Caco-2 (cell line): ENCODE results near the gene GBE1. TPM values are rescaled to one million over a fixed set of nuclear protein-coding genes. Genes with fewer than 3 reads are reported as not detected.
A peak's percentile ranks its signal among the peaks of the same experiment; 100 is the strongest.

ENCODE experiments used
- BruUV-seq: library from RNA; stranded (reverse); fragments of 400-500 nt; replicated peaks from 2 replicates; lab custom pipeline; 2021; lab: Mats Ljungman, UMichigan
- CTCF ChIA-PET: fragments of 300-600 bp; sonication (Branson Sonifier 250); formaldehyde crosslinking; loops from one replicate; lab custom pipeline; 2022; ENCODE audit warnings: antibody characterized with exemption; lab: Charles Lee
- POLR2A ChIA-PET: fragments of 300-600 bp; sonication (Branson Sonifier 250); formaldehyde crosslinking; loops from one replicate; lab custom pipeline; 2022; ENCODE audit warnings: antibody characterized with exemption; lab: Charles Lee
- DNase-seq, 2 experiments: peaks; one replicate each; pipeline versions ENCODE4 v3.0.0 to v3.0.0-alpha.2; 2020 to 2022
- H3K27me3 ChIP-seq: replicated peaks from 2 replicates; pipeline ENCODE4 v1.6.0; 2011; ENCODE audit warnings: low read length; ENCODE audit not compliant: control insufficient read depth, insufficient read depth
- H3K36me3 ChIP-seq: 2 replicates; pipeline ENCODE4 v1.5.1; 2011; ENCODE audit warnings: low read length; ENCODE audit not compliant: control insufficient read depth, insufficient read depth
- H3K4me1 ChIP-seq: fragments of 250-450 bp; sonication (Bioruptor Pico); 2 replicates; pipeline ENCODE4 v1.5.1; 2020; ENCODE audit warnings: mild to moderate bottlenecking
- H3K4me3 ChIP-seq: 2 replicates; pipeline ENCODE4 v1.5.1; 2011; ENCODE audit warnings: low read depth, mild to moderate bottlenecking, control low read depth, low read length
- H3K9me3 ChIP-seq: fragments of 250-450 bp; sonication (Bioruptor Pico); 2 replicates; pipeline ENCODE4 v1.5.1; 2020; ENCODE audit warnings: mild to moderate bottlenecking, moderate library complexity
- H3K27ac Mint-ChIP-seq: one replicate; pipeline ENCODE4 v1.8.0; 2022; ENCODE audit warnings: mixed read lengths; ENCODE audit not compliant: unreplicated experiment
- H3K27me3 Mint-ChIP-seq: one replicate; pipeline ENCODE4 v1.8.0; 2022; ENCODE audit warnings: mixed read lengths; ENCODE audit not compliant: insufficient read depth, unreplicated experiment
- H3K36me3 Mint-ChIP-seq: one replicate; pipeline ENCODE4 v1.8.0; 2022; ENCODE audit warnings: mild to moderate bottlenecking, mixed read lengths; ENCODE audit not compliant: insufficient read depth, unreplicated experiment
- H3K4me1 Mint-ChIP-seq: one replicate; pipeline ENCODE4 v1.8.0; 2022; ENCODE audit warnings: low read depth, mixed read lengths; ENCODE audit not compliant: unreplicated experiment
- H3K4me3 Mint-ChIP-seq: one replicate; pipeline ENCODE4 v1.8.0; 2022; ENCODE audit warnings: mild to moderate bottlenecking, moderate library complexity, mixed read lengths; ENCODE audit not compliant: unreplicated experiment
- H3K9me3 Mint-ChIP-seq: one replicate; pipeline ENCODE4 v1.8.0; 2022; ENCODE audit warnings: mixed read lengths; ENCODE audit not compliant: unreplicated experiment
- CTCF ChIP-seq, 2 experiments: fragments of 200-600 bp in 1 of 2; IDR thresholded peaks; 1 replicate in 1 of 2; 2 replicates in 1 of 2; pipeline versions ENCODE4 v1.5.1 to v1.8.0; 2011 to 2022; ENCODE audit warnings: antibody characterized with exemption in 1 of 2, control low read depth in 1 of 2, inconsistent platforms in 1 of 2, low read depth in 1 of 2, low read length in 1 of 2, mild to moderate bottlenecking in 1 of 2, moderate library complexity in 1 of 2; ENCODE audit not compliant: insufficient read depth in 1 of 2, severe bottlenecking in 1 of 2, unreplicated experiment in 1 of 2
- intact Hi-C: fragments of 100-400 bp; cut with micrococcal nuclease; formaldehyde crosslinking; loops from one replicate; pipeline ENCODE4 v1.10.0; 2022; ENCODE audit not compliant: unreplicated experiment
- total RNA-seq: library from RNA; stranded (reverse); gene quantifications from 2 replicates; pipeline ENCODE4 v1.2.3, GENCODE V29; 2022

The GBE1 gene
- total RNA-seq, 1 experiment from 2014 or later, result 8.2 TPM

GRCh38 chr3:81476692-81477091 lies 284.8 kb downstream of the GBE1 start:
- Mint-ChIP-seq H3K27ac (no peak overlapping the region), H3K4me1 (peaks cover 19% of the 10 kb centered on the region), H3K36me3 (no peaks in the 10 kb centered on the region), H3K4me3 (no peak overlapping the region), H3K9me3 (no peaks in the 10 kb centered on the region), H3K27me3 (no peaks in the 10 kb centered on the region)
- POLR2A ChIA-PET, result no interaction called here
- no peaks in the 10 kb centered on the region for H3K9me3 ChIP-seq
- no peak for TF ChIP-seq CTCF (IDR thresholded peaks at IDR 0.05; ENCODE audit: insufficient read depth in 1 of 2, low read depth in 1 of 2, low read length in 1 of 2, severe bottlenecking in 1 of 2, unreplicated experiment in 1 of 2)
- CTCF ChIA-PET, result no interaction called here
- intact Hi-C loops, result no loop called here
- no TSS peak for BruUV-seq
- H3K4me3 ChIP-seq, result no peak overlapping the region
- H3K27me3 ChIP-seq, result no peaks in the 10 kb centered on the region
- H3K4me1 ChIP-seq, result peaks cover 13% of the 10 kb centered on the region; the same call in 1 of the 2 replicates
- H3K36me3 ChIP-seq, result no peaks in the 10 kb centered on the region
- no peak for DNase-seq

DNA sequence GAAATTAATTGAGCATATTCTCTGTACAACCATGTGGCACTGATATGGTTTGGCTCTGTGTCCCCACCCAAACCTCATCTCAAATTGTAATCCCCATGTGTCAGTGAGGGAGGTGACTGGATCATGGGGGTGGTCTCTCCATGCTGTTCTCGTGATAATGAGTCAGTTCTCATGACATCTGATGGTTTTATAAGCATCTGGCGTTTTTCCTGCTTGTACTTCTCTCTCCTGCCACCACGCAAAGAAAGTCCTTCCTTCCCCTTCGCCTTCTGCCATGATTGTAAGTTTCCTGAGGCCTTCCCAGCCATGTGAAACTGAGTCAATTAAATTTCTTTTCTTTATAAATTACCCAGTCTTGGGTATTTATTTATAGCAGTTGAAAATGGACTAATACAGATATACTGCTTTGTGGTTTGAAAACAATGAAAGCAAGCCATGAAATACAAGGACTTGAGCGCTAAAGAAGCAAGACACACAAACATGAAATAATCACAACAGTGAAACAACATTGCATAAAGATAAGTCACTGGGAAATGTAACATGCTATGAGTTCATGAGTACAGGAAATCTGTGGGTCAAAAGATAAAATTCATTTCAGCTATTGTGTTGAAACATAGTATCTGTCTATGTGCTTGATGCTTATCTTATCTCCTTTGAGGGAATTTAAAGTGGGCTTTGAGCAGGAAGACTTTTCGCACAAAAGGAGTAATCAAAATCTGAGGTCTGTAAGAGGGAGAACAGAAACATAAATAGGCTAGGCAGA lies 288.7 kb downstream of the GBE1 start:
- Histone ChIP-seq H3K4me3 (no peak overlapping the region), H3K4me1 (peaks cover 13% of the 10 kb centered on the region; the same call in 1 of the 2 replicates), H3K27me3 (no peaks in the 10 kb centered on the region), H3K36me3 (no peaks in the 10 kb centered on the region), H3K9me3 (no peaks in the 10 kb centered on the region)
- no peak for TF ChIP-seq CTCF (IDR thresholded peaks at IDR 0.05; ENCODE audit: insufficient read depth in 1 of 2, low read depth in 1 of 2, low read length in 1 of 2, severe bottlenecking in 1 of 2, unreplicated experiment in 1 of 2)
- DNase-seq, result no peak
- POLR2A ChIA-PET, result no interaction called here
- no TSS peak for BruUV-seq
- no peaks in the 10 kb centered on the region for H3K9me3 Mint-ChIP-seq
- H3K27ac Mint-ChIP-seq, result peak overlapping the region; percentile 54
- H3K4me1 Mint-ChIP-seq, result peaks cover 19% of the 10 kb centered on the region
- intact Hi-C loops, result no loop called here
- no peaks in the 10 kb centered on the region for H3K36me3 Mint-ChIP-seq
- H3K4me3 Mint-ChIP-seq, result no peak overlapping the region
- CTCF ChIA-PET, result no interaction called here
- no peaks in the 10 kb centered on the region for H3K27me3 Mint-ChIP-seq

DNA sequence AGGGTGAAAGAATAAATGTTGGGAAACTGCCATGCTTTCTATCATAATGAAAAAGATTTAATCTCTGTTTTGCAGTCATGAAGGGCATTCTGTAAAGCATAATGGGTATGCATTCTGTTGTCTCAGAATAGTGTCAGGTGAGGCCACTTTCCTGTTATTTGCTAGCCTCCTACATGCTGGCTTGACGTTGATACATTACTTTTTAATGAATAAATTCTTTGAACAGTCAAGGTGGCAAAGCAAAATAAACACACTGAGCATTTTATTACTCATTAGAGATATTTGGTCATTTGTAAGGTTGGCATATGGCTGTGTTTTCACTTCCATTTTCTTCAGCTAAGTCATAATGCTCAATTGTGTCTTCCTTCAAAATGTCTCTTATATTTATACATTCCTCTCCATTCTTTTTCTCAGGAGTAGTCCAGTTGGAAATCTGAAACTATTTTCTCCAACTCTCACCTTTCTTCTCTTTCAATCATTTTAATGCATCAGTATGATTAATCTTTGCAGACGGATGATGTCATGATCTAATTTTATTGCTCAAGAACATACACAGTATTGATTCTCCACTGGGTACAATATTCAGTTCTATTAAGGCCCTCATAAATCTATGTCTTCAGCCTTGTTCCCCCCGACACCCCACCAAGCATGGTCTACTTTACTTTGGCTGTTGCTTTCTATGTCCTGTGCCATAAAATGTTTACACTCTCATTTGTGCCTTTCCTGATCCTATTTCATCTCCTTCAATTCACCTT lies 290.7 kb downstream of the GBE1 start:
- intact Hi-C loops, result no loop called here
- peaks cover 13% of the 10 kb centered on the region; the same call in 1 of the 2 replicates for H3K4me1 ChIP-seq
- Mint-ChIP-seq H3K36me3 (no peaks in the 10 kb centered on the region), H3K4me1 (peaks cover 18% of the 10 kb centered on the region), H3K27me3 (no peaks in the 10 kb centered on the region), H3K27ac (no peak overlapping the region), H3K9me3 (no peaks in the 10 kb centered on the region), H3K4me3 (no peak overlapping the region)
- H3K4me3 ChIP-seq, result no peak overlapping the region
- POLR2A ChIA-PET, result no interaction called here
- no peak for DNase-seq
- no TSS peak for BruUV-seq
- H3K27me3 ChIP-seq, result no peaks in the 10 kb centered on the region
- TF ChIP-seq CTCF (IDR thresholded peaks at IDR 0.05; ENCODE audit: insufficient read depth in 1 of 2, low read depth in 1 of 2, low read length in 1 of 2, severe bottlenecking in 1 of 2, unreplicated experiment in 1 of 2), result no peak
- CTCF ChIA-PET, result no interaction called here
- H3K9me3 ChIP-seq, result no peaks in the 10 kb centered on the region
- no peaks in the 10 kb centered on the region for H3K36me3 ChIP-seq
